ENCODE data around the gene TRDMT1.
A peak's percentile ranks its signal among the peaks of the same experiment; 100 is the strongest.

The TRDMT1 gene

GRCh38 chr10:17176091-17176490, 25.4 kb downstream of the TRDMT1 start:
- Mint-ChIP-seq H3K27ac (no peak overlapping the region), H3K36me3 (ENCODE audit: low read depth) (peaks cover 4% of the 10 kb centered on the region), H3K4me1 (peaks cover 26% of the 10 kb centered on the region), H3K9me3 (no peaks in the 10 kb centered on the region), H3K4me3 (no peak overlapping the region), H3K27me3 (ENCODE audit: low read depth, poor library complexity) (no peaks in the 10 kb centered on the region)
- no peak for TF ChIP-seq CTCF (IDR thresholded peaks at IDR 0.05)
- DNase-seq = no peak

- TF ChIP-seq CTCF (IDR thresholded peaks at IDR 0.05) = no peak
- no peak for DNase-seq
- no peak overlapping the region for H3K27ac Mint-ChIP-seq
Observed at GRCh38 chr10:17175551-17175950, 25.9 kb downstream of the TRDMT1 start.

GRCh38 chr10:17174626-17175025, 26.8 kb downstream of the TRDMT1 start:
- DNase-seq = no peak
- H3K4me1 Mint-ChIP-seq = peaks cover 18% of the 10 kb centered on the region
- no peaks in the 10 kb centered on the region for H3K9me3 Mint-ChIP-seq
- no peaks in the 10 kb centered on the region for H3K27me3 Mint-ChIP-seq (ENCODE audit: low read depth, poor library complexity)
- peaks cover 4% of the 10 kb centered on the region for H3K36me3 Mint-ChIP-seq (ENCODE audit: low read depth)
- no peak for TF ChIP-seq CTCF (IDR thresholded peaks at IDR 0.05)
- no peak overlapping the region for H3K27ac Mint-ChIP-seq
- H3K4me3 Mint-ChIP-seq = no peak overlapping the region

More at GRCh38 chr10:17175551-17175950, 25.9 kb downstream of the TRDMT1 start:
- no peak overlapping the region for H3K4me3 Mint-ChIP-seq
- no peaks in the 10 kb centered on the region for H3K9me3 Mint-ChIP-seq
- H3K36me3 Mint-ChIP-seq (ENCODE audit: low read depth) = peaks cover 4% of the 10 kb centered on the region
- no peaks in the 10 kb centered on the region for H3K27me3 Mint-ChIP-seq (ENCODE audit: low read depth, poor library complexity)
- peaks cover 21% of the 10 kb centered on the region for H3K4me1 Mint-ChIP-seq

- Mint-ChIP-seq H3K27ac (peak overlapping the region; percentile 47), H3K27me3 (ENCODE audit: low read depth, poor library complexity) (no peaks in the 10 kb centered on the region), H3K4me1 (peaks cover 11% of the 10 kb centered on the region), H3K36me3 (ENCODE audit: low read depth) (peaks cover 4% of the 10 kb centered on the region), H3K4me3 (no peak overlapping the region), H3K9me3 (no peaks in the 10 kb centered on the region)
- DNase-seq = no peak
- no peak for TF ChIP-seq CTCF (IDR thresholded peaks at IDR 0.05)
Observed at GRCh38 chr10:17171141-17171641, 30.3 kb downstream of the TRDMT1 start.

- no peak for TF ChIP-seq CTCF (IDR thresholded peaks at IDR 0.05)
- Mint-ChIP-seq H3K27ac (no peak overlapping the region), H3K27me3 (ENCODE audit: low read depth, poor library complexity) (no peaks in the 10 kb centered on the region), H3K9me3 (peaks cover under 1% of the 10 kb centered on the region), H3K4me3 (no peak overlapping the region), H3K4me1 (peaks cover 5% of the 10 kb centered on the region), H3K36me3 (ENCODE audit: low read depth) (peaks cover 6% of the 10 kb centered on the region)
- no peak for DNase-seq
Observed at GRCh38 chr10:17169803-17170202, 31.7 kb downstream of the TRDMT1 start.

- Mint-ChIP-seq H3K9me3 (peaks cover 14% of the 10 kb centered on the region), H3K27ac (no peak overlapping the region), H3K36me3 (ENCODE audit: low read depth) (peaks cover 8% of the 10 kb centered on the region), H3K4me1 (peaks cover 16% of the 10 kb centered on the region), H3K27me3 (ENCODE audit: low read depth, poor library complexity) (no peaks in the 10 kb centered on the region), H3K4me3 (no peak overlapping the region)
- DNase-seq = no peak
- TF ChIP-seq CTCF (IDR thresholded peaks at IDR 0.05) = no peak
Observed at GRCh38 chr10:17166699-17167098, 34.8 kb downstream of the TRDMT1 start.

Data from nephron progenitor cell (in vitro differentiated cells).